GM21447 (cell line): Measurements from ENCODE around the gene ZNF699.
"Not testable (repeated sequence)": the region's sequence is repeated elsewhere in the genome, so short reads cannot be mapped to it uniquely, and the experiment has no call there.

Source experiments
- ATAC-seq: cut with Tn5 transposase; IDR thresholded peaks from one replicate; pipeline ENCODE4 v1.9.1; 2021; ENCODE audit not compliant: unreplicated experiment

Gene ZNF699

DNA sequence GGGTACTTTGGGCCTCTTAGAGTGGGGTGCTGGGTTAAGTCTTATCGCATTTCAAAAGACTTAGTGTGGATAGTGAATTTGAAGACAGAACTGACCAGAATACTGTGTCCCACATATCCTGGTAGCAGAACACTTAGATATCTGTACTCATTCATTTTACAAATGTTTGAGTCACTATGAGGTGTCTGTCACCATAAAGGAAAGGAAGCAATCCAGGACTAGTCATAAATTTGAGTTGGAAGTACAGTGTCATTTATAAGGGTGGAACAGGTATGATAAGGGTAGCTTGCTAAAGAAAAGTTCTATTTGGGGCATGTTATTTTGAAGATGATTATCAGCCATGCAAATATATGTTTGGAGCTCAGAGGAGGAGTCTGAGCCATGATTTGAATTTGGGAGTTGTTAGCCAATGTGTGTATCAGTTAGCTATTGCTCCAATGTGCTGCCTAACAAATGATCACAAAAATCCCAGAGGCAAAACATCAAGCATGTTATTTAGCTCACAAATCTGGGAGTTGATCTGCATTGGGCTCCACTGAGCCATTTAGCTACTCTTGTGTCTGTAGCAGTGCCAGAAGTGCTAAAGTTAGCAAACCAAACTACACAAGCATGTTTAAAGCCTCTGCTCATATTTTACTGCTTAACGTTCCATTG lies 20.3 kb downstream of the ZNF699 start:
- ATAC-seq: no peak

DNA sequence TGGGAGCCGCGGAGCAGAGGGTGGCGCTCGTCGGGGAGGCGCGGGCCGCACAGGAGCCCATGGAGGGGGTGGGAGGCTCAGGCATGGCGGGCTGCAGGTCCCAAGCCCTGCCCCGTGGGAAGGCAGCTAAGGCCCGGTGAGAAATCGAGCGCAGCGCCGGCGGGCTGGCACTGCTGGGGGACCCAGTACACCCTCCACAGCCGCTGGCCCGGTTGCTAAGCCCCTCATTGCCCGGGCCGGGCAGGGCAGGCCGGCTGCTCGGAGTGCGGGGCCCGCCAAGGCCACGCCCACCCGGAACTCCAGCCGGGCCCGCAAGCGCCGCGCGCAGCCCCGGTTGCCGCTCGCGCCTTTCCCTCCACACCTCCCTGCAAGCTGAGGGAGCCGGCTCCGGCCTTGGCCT lies 26.2 kb downstream of the ZNF699 start:
- ATAC-seq: not testable (repeated sequence)

DNA sequence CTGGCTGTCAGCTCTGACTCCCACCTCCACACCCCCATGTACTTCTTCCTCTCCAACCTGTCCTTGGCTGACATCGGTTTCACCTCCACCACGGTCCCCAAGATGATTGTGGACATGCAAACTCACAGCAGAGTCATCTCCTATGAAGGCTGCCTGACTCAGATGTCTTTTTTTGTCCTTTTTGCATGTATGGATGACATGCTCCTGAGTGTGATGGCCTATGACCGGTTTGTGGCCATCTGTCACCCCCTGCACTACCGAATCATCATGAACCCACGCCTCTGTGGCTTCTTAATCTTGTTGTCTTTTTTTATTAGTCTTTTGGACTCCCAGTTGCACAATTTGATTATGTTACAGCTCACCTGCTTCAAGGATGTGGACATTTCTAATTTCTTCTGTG lies 58.4 kb downstream of the ZNF699 start:
- no peak for ATAC-seq

DNA sequence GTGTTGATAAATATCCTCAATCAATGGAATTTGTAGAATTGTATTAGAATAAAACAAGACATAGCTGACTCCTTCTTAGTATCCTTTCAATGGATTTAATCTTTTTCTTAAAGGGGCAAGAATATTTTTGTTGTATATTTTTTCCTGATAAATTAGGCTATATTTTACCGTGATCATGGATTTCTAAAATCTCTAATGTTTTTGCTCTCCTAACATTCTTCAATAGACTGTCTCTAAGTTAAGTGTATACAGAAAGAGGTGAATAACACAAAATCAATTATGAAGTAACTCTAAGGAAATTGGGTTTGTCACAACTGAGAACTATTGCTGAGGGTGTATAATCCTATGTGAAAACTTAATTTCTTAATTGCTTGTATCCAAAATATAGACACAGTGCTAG lies 59.0 kb downstream of the ZNF699 start, which contains the start of gene OR7E24:
Gene OR7E24, plus strand, starts transcription at position 301 of the 400 bp plus-strand sequence. CDS start 114 bp downstream, outside the sequence.
- ATAC-seq: no peak
